GOT3 (cell line): ENCODE measurements around the gene SGTB.
"Not testable (repeated sequence)": the region's sequence is repeated elsewhere in the genome, so short reads cannot be mapped to it uniquely, and the experiment has no call there.

Experiments used
- DNase-seq: peaks from one replicate; lab custom pipeline; 2025; ENCODE audit warnings: mixed read lengths; lab: John Stamatoyannopoulos, UW

Gene SGTB

DNA sequence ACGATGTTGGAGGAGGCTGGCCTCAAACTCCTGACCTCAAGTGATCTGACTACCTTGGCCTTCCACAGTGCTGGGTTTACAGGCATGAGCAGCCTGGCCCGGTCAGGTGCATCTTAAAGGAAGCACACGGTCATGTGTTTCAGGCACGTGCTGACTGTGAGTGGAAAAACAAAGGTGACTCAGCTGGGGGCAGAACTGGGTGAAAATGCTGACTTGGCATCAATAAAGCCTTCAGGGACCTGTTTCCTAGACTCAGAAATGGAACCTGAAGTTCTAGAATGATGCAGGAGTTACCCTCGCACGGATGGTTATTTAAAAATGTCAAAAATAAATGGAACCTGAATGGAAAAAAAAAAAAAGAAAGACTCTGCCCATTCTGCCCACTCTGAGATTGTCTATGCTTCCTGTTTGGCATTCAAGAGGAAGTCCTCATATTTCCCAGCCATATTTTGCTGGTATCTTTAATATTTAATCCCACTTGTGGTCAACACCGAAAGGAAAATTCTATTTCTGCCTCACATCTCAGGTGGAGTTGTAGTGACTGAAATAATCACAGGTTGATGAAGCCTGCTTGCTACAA is 12.4 kb upstream of the SGTB start:
- not testable (repeated sequence) for DNase-seq

DNA sequence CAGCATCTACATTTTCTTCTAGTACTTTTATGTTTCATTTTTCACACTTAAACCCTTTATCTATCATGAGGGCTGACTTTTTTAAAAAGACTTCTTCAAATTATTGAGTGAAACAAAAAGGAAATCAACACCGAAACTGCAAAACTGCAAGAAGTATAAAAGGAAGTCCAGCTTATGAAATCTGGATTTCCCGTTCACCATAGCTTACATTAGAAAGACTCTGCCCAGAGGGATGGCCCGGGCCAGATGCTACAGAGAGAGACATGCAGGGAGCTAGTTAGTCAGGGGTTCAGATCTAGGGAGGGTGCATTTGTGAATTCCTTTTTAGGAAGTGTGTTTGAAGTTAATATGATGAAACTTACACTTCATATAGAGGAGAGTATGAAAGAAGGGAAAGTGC is 10.1 kb upstream of the SGTB start:
- not testable (repeated sequence) for DNase-seq

DNA sequence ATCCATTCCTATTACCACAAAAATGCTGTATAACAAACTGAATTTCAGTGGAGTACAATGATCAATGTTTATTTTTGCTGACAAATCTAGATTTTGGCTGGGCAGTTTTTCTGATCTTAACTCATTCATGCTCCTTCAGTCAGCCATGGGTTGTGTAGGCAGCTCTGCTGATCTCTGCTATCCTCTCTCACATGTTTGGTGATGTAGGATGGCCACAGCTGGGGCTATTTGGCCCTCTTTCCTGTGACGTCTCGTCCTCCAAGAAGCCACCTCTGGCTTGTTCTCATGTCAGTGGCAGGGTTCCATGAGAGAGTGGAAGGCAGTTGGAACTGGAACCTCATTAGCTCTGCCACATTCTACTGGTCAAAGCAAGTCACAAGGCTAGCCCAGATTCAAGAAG is 9.0 kb upstream of the SGTB start:
- DNase-seq, result no peak

DNA sequence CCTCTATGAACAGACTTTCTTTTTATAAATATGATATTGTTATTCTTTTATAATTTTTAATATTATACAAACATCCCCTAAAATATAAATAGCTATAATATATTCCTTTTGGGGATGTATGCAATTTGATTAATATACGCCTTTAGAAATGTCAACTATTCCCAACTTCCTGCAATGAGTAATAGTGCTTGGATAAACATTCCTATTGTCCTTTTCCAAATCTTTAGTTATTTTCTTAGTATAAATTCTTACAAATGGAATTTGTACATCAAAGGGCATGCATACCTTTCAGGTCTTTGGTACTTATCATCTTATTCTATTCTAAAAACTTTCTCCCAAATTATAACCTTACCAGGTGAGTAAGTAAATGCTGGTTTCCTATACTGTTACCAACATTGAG is 6.3 kb upstream of the SGTB start:
- no peak for DNase-seq

DNA sequence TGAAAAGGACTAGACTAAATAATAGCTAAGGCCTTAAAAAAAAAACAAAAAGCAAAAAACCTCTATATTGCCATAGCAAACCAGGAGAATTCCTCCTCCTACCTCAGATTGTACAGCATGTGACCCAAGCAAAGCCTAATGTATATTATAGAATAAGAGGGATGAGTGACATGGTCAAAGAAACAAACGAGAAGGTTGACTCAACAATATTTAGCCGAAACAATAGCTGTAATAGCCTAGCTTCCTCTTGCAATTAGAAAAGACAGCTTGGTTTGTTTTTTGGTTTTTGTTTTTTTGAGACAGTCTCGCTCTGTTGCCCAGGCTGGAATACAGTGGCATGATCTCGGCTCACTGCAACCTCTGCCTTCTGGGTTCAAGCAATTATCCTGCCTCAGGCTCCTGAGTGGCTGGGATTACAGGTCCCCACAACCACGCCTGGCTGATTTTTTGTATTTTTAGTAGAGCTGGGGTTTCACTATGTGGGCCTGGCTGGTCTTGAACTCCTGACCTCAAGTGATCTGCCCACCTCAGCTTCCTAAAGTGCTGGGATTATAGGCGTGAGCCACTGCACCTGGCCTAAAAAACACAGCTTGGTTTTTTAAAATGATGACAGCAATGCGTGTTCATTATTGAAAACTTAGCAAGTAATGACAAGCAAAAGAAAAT is 5.7 kb upstream of the SGTB start:
- DNase-seq, result no peak

DNA sequence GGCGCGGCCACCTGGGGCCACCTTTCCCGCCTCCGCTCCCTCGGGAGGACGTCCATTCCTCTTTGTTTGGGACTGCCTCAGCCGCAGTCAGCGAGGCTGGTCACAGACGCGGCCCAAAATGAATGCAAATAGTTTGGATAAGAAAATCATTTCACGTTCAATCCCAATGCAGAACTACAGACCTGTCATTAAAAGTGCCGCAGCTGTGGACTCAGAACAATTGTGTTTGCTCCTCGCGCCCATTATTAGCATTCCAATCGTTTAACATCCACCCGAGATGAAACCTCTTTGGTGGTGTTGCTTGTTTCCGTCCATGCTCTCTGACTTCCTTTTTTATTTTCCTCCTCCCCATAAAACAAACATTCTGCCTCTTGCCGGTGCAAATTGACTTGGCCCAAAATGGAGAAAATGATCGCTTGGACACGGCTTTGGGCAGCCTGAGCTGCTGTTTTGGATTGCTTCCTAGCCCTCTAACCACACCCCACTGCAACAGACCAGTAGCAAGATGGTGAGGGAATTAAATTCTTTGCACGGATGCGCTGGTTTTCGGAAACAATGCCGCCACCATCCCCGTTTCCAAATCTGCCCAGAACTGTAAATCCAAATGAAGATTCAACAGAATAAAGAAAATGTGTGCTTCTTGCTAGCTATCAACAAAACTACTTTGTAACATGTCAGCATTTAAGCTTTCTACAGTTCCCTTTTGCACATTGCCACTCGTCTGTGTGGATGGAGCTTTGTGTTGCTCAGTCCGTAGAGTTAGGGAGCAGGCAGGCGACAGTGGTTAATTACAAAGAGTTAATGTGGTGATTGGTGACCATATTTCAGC is 880 bp upstream of the SGTB start:
- DNase-seq, result no peak

DNA sequence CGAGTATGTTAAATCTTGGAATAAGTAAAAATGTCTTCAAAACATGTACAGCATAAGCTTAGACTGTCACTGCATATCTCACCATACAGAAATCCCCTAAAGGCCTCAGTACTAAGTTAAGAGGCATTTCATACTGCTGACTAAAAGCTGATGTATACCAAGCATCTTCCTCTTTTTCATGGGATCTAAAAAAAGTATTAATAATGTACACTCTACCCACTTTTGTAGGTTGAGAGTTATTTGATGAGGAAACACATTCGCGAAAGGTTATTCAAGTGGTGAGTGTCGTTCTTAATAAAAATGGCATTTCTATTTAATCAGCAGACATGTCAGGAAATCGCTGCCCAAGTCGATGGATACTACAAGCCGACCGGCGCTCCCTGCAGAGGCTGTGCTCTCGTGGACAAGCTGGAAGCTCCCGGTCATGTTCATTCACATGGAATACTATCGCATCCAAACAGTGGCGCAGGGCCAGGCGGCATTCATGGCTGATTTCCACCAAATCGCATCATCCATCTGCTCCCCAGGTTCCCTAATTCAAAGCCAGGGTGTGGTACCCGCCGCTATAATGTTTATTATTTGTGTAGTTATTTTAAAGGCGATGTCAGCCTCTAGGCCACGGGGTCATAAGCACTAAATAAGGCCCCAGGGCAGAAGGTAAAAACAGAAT is 724 bp downstream of the SGTB start:
- no peak for DNase-seq

DNA sequence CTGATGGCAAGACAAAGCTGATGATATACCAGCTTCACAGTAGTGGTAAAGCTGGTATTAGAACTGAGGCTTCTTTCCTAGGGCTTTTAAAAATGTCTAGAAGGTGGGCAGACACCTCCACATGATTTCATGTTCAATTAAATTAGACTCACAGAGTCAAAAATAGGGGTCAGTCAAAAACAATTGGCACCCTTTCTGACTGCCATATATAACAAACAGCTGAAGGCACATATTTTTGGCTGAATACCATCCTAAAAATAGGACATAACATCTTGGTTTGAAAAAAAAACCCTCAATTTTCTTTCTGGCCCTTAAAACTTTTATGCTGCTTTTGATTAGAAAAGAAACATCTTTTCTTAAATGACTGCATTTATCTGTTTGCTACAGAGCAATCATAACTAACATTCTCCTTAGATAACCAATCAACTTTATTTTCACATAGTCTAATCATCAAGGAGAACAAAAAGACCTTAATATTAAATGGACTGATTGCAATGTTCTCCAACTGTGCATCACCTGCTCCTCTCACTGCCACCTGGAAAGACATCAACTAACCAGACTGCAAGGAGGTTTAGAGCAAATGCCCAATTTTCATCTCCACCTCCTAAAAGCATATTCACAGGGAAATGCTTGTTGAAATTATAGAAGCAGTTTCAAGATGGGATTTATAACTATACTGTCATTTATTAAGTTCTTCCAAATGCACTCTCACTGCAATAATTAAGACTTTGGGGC is 3.2 kb downstream of the SGTB start:
- DNase-seq, result no peak

DNA sequence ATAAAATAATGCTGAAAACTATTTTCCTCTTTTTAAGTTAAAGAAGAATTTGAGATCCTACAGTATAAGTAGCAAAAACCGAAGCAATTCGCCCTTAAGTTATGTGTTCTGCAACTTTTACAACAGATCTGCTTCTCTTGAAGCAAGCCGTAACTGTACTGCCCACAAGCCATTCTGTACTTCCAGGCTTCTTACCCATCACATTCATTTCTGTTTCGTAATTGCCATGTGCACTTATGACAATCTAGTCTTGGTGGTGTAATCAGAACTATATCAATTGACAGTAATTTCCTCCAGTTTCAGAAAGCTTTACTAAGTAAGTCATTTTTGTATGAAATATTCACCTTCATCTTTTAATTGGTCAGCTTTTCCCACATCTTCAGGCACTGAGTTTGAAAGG is 13.8 kb downstream of the SGTB start:
- DNase-seq, result no peak

DNA sequence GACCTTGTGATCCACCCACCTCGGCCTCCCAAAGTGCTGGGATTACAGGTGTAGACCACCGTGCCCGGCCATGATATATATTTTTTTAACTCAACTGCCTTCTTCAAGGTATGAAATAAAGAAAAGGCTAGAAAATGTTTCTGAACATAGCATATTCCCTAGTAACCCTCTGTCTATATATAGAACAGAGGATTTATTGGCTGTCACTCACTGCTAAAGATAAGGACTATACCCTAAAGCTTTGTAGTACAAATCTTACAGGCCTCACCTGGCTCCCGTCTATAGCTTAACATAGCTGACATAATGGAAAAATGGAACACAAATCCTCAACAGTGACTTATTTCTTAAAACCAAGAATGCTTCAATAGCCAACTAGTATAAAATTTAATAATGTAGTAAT is 14.2 kb downstream of the SGTB start:
- DNase-seq, result no peak

DNA sequence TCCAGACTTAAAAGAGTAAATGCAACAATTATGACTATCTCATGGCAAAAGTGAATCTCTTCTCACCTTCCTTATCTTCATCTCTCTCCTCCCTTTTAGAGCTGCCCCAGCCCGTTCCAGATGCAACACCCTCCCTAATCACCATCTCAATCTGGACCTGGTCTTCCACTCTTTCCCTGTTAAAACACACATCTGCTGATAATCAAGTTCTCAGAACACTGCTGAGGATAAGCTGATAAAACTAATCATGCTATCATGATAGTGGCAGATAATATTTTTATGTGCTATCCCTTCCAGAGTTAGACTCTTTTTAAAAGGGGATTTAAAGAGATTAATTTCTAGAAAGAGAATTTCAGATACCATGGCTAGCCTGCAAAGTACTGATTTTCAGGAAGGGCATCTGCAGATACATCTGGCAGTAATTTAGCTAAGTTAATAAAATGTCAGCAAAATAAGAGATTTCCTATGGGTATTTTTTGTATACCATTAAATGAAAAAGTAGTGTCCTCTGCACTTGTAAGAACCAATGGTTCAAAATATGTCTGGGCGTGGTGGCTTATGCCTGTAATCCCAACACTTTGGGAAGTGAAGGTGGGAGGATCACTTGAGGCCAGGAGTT is 17.2 kb downstream of the SGTB start:
- DNase-seq, result no peak

DNA sequence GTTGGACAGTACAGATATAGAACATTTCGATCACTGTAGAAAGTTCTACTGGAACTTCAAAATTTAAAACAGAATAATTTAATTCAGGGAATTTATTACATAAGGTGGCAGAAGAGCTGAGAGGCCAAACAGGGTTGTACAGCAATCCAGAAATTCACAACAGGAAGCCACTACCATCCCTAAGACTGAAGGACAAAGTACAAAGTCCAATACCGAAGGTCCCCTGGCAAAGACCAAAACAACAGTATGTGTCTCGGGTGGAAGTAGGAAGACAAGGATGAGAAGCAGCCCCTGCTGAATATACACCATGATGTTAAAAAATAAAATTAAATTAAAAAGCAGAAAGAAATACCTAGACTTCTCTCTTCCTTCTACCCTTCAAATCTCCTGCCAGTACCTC is 19.9 kb downstream of the SGTB start:
- no peak for DNase-seq

DNA sequence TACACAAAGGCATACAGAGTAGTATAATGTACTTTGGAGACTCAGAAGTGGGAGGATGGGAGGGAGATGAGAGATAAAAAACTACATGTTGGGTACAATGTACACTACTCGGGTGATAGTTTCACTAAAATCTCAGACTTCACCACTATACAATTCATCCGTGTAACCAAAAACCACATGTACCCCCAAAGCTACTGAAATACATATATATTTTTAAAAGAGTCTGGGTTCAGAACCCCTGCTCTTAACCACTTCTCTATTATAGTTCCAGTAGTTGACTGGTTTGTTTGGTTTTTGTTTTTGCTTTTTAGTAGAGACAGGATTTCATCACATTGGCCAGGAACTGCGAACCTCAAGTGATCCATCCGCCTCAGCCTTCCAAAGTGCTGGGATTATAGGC is 22.6 kb downstream of the SGTB start:
- DNase-seq, result no peak

DNA sequence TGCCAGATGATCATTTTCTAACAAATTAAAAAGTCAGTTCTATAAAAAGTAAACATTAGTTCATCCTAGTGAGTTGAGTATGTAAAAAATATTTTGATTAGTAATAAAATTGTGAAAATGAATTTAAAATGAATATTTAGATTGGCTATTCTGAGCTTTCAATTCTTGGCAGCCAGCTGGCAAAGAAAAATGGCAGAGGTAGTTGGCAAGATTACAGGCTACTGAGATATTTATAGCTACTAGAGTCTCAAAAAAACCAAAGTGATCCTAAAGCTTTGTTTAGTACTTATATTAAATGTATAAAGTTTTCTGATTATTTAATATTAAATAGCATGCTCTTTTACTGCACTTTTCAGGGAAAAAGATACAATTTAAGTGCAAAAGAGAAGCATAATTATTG is 25.0 kb downstream of the SGTB start:
- no peak for DNase-seq

DNA sequence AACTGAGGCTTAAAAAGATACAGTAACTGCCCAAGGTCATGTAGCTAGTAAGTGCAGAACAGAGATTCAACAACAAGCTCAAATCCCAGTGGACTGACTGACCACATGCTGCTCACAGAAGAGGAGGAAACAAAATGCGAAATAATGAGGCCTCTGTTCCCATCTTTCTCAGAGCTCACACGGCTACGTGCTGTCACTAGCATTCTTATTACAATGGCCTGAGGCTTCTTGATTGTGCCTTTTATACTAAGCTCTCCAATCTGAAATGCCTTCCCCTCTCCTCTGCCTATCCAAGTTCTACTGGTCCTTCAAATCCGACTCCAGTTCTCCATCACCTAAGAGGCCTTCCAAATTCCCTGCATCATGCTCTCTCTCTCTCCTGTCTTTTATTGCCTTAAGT is 26.0 kb downstream of the SGTB start:
- DNase-seq, result no peak

DNA sequence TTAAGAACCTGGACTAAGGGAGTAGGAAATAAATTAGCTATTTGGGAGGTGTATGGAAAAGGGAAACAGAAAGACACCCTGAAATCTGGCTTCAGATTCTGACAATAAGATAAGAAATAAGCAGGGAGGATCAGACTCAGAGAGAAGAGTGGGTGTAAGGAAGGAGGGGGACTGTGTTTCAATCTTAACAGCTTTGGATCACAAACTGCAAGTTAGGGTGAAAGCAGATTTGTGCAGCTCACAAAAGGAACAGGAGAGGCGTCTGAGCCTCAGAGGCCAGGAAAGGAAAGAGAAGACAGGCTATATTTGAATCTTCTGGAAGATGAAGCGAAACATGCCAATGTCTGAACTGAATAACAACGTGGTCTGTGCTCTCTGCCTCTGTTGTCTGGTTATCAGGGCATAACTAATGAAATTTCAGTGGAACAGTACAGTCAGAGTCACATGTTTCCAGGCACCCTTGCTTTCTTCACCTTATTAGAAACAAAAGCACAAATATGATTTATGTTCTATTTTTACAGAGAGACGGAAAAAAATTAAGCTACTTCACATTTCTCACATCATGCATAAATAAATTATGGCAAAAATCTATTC is 26.6 kb downstream of the SGTB start:
- DNase-seq, result no peak

DNA sequence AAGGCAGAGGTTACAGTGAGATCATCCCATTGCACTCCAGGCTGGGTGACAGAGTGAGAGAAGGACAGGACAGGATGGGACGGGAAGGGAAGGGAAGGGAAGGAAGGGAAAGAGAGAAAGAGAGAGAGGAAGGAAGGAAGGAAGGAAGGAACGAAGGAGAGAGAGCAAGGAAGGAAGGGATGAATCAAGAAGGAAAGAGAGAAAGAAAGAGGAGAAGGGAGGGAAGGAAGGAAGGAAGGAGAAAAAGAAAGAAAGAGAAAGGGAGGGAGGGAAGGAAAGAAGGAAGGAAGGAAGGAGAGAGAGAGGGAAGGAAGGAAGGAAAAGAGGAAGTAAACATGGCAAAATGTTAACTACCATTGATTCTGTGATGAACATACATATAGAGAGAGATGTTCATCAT is 28.8 kb downstream of the SGTB start:
- no peak for DNase-seq

DNA sequence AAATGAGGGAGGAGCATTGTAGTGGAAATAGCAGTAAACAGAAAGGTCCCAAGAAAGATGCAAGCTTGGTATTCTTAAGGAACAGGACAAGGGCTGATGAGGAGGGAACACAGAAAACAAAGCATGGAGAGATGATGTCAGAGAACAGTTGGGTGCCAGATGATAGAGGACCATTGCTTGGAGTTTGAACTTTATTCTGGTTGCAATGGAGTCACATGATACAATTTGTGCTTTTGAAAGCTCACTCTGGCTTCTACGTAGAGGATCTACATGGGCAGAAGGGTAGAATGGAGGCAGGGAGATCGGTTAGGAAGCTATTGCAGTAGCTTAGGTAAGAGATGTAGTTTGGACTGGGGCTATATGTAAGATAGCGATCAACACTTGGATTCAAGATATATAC is 39.8 kb downstream of the SGTB start:
- no peak for DNase-seq

DNA sequence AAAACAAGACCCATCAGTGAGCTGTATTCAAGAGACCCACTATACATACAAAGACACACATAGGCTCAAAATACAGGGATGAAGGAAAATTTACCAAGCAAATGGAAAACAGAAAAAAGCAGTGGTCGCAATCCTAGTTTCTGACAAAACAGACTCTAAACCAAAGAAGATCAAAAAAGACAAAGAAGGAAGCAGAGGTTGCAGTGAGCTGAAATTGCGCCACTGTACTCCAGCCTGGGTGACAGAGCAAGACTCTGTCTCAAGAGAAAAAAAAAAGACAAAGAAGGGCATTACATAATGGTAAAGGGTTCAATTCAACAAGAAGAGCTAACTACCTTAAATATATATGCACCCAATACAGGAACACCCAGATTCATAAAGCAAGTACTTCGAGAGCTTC is 45.9 kb downstream of the SGTB start:
- DNase-seq, result not testable (repeated sequence)

DNA sequence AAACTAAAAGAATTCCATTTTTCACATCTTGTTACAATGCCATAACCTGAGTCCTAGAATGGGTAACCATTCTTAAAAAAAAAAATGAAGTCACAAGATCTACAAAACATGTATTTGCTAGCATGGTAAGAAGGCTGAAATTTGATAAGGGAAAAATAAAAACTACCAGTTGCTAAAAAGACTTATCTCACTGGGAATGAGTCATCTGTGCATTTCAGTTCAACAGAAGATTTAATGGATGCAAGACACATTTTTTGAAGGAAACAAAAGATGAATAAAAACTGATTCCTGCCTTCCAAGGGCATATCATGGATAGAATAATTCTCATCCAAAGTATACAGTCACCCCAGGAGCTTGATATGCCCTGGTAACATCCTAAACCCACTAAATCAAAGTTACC is 47.2 kb downstream of the SGTB start:
- DNase-seq, result no peak

DNA sequence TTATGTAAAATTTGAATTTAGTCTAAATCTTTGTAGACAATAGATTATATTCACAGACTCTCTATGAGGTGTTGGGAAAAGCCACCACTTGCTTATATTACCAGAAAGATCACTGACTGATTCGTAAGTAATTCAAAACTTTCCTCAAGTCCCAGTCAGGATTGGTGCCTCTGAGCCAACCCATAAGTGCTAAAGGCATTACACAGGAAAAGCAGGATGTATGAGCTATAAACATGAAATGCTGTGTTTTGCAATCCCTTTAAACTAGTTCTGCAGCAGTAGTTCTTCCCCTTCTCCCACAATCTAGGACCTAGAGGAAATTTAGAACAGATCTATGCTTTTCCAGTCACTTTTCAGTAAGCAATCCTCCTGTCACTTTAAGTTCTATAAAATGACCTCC is 49.1 kb downstream of the SGTB start:
- DNase-seq, result no peak
